ENCODE measurements around the gene NEUROG2. TPM values are rescaled to one million over a fixed set of nuclear protein-coding genes. Genes with fewer than 3 reads are reported as not detected.

Gene NEUROG2
- total RNA-seq, 1 experiment from 2014 or later, result 0.12 TPM

DNA sequence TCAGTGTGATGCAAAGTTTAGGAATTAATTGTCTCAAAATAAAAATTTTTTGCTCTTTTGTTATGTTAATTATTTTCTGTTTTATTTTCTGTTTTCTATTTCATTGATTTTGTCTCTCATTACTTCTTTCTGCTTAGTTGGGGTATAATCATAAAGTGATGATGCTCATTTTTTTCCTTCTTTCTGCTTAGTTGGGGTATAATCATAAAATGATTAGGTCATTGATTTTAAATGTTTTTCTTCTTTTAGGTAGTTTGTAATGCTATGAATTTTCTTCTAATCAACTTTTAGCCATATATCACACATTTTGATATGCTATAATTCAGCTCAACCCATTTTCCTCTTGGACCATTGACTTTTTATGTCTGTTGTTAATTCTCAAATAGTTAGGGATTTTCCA lies 43.7 kb downstream of the NEUROG2 start:
- RAD21 ChIA-PET (ENCODE audit: low non-redundant PET in 1 of 2, low total read pairs in 2 of 2, uncharacterized antibody in 2 of 2, unreplicated experiment in 2 of 2), result no interaction called here
- ATAC-seq, result no peak
- no peak for DNase-seq (ENCODE audit: low read depth, low spot score)
- Histone ChIP-seq H3K27me3 (ENCODE audit: insufficient read depth, low read length) (no peaks in the 10 kb centered on the region), H4K20me1 (ENCODE audit: insufficient read depth) (no peaks in the 10 kb centered on the region), H3K4me3 (replicated peaks in 1 of 2; ENCODE audit: low read depth in 1 of 2, low read length in 2 of 2) (no peak overlapping the region), H3K4me2 (ENCODE audit: low read length) (no peak overlapping the region), H3K9ac (ENCODE audit: low read length) (no peak overlapping the region), H3K36me3 (ENCODE audit: control insufficient read depth in 1 of 2, insufficient read depth in 2 of 2, low read length in 2 of 2) (no peaks in the 10 kb centered on the region), H3K27ac (ENCODE audit: low read depth, low read length) (no peak overlapping the region), H3K9me2 (ENCODE audit: insufficient read depth) (no peaks in the 10 kb centered on the region), H2AFZ (ENCODE audit: low read depth, low read length, poor library complexity, severe bottlenecking) (no peak overlapping the region), H3K9me3 (ENCODE audit: control insufficient read depth in 1 of 2, insufficient read depth in 1 of 2, low read depth in 1 of 2, low read length in 2 of 2) (no peaks in the 10 kb centered on the region), H3K79me2 (ENCODE audit: insufficient read depth, low read length) (no peaks in the 10 kb centered on the region), H3K4me1 (ENCODE audit: control insufficient read depth in 1 of 2, insufficient read depth in 2 of 2, low read length in 2 of 2) (no peaks in the 10 kb centered on the region)
- intact Hi-C loops (cut with micrococcal nuclease), result no loop called here
- POLR2A ChIA-PET, result no interaction called here
- TF ChIP-seq, protein P1, sequence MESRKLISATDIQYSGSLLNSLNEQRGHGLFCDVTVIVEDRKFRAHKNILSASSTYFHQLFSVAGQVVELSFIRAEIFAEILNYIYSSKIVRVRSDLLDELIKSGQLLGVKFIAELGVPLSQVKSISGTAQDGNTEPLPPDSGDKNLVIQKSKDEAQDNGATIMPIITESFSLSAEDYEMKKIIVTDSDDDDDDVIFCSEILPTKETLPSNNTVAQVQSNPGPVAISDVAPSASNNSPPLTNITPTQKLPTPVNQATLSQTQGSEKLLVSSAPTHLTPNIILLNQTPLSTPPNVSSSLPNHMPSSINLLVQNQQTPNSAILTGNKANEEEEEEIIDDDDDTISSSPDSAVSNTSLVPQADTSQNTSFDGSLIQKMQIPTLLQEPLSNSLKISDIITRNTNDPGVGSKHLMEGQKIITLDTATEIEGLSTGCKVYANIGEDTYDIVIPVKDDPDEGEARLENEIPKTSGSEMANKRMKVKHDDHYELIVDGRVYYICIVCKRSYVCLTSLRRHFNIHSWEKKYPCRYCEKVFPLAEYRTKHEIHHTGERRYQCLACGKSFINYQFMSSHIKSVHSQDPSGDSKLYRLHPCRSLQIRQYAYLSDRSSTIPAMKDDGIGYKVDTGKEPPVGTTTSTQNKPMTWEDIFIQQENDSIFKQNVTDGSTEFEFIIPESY (IDR thresholded peaks at IDR 0.05; ENCODE audit: extremely low read depth, insufficient replicate concordance, low read length), result no peak
- no peak for TF ChIP-seq EZH2 (IDR thresholded peaks at IDR 0.05)
- TF ChIP-seq EZH2phosphoT487 (IDR thresholded peaks at IDR 0.05; ENCODE audit: borderline replicate concordance), result no peak
- no peak for TF ChIP-seq TCF7L2 (IDR thresholded peaks at IDR 0.05; ENCODE audit: borderline replicate concordance, extremely low read depth, insufficient read depth, insufficient read length)
- TF ChIP-seq, protein P2, sequence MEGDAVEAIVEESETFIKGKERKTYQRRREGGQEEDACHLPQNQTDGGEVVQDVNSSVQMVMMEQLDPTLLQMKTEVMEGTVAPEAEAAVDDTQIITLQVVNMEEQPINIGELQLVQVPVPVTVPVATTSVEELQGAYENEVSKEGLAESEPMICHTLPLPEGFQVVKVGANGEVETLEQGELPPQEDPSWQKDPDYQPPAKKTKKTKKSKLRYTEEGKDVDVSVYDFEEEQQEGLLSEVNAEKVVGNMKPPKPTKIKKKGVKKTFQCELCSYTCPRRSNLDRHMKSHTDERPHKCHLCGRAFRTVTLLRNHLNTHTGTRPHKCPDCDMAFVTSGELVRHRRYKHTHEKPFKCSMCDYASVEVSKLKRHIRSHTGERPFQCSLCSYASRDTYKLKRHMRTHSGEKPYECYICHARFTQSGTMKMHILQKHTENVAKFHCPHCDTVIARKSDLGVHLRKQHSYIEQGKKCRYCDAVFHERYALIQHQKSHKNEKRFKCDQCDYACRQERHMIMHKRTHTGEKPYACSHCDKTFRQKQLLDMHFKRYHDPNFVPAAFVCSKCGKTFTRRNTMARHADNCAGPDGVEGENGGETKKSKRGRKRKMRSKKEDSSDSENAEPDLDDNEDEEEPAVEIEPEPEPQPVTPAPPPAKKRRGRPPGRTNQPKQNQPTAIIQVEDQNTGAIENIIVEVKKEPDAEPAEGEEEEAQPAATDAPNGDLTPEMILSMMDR (IDR thresholded peaks at IDR 0.05 in 2 of 3, conservative IDR thresholded peaks at IDR 0.05 in 1 of 3; ENCODE audit: borderline replicate concordance in 1 of 3, insufficient read depth in 1 of 3, low read depth in 2 of 3, low read length in 2 of 3), result no peak
- no peak for TF ChIP-seq ZFX (IDR thresholded peaks at IDR 0.05)
- TF ChIP-seq JUND (IDR thresholded peaks at IDR 0.05), result no peak
- TF ChIP-seq SP1 (IDR thresholded peaks at IDR 0.05; ENCODE audit: low read depth), result no peak
- no peak for TF ChIP-seq RAD21 (IDR thresholded peaks at IDR 0.05; ENCODE audit: low read depth)
- TF ChIP-seq, protein P3, sequence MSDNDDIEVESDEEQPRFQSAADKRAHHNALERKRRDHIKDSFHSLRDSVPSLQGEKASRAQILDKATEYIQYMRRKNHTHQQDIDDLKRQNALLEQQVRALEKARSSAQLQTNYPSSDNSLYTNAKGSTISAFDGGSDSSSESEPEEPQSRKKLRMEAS (IDR thresholded peaks at IDR 0.05), result no peak
- no peak for TF ChIP-seq ZNF274 (IDR thresholded peaks at IDR 0.05; ENCODE audit: low read depth, low read length)
- TF ChIP-seq FOSL1 (IDR thresholded peaks at IDR 0.05; ENCODE audit: low read depth), result no peak
- TF ChIP-seq SIN3A (IDR thresholded peaks at IDR 0.05; ENCODE audit: low read depth), result no peak
- TF ChIP-seq, protein P4, sequence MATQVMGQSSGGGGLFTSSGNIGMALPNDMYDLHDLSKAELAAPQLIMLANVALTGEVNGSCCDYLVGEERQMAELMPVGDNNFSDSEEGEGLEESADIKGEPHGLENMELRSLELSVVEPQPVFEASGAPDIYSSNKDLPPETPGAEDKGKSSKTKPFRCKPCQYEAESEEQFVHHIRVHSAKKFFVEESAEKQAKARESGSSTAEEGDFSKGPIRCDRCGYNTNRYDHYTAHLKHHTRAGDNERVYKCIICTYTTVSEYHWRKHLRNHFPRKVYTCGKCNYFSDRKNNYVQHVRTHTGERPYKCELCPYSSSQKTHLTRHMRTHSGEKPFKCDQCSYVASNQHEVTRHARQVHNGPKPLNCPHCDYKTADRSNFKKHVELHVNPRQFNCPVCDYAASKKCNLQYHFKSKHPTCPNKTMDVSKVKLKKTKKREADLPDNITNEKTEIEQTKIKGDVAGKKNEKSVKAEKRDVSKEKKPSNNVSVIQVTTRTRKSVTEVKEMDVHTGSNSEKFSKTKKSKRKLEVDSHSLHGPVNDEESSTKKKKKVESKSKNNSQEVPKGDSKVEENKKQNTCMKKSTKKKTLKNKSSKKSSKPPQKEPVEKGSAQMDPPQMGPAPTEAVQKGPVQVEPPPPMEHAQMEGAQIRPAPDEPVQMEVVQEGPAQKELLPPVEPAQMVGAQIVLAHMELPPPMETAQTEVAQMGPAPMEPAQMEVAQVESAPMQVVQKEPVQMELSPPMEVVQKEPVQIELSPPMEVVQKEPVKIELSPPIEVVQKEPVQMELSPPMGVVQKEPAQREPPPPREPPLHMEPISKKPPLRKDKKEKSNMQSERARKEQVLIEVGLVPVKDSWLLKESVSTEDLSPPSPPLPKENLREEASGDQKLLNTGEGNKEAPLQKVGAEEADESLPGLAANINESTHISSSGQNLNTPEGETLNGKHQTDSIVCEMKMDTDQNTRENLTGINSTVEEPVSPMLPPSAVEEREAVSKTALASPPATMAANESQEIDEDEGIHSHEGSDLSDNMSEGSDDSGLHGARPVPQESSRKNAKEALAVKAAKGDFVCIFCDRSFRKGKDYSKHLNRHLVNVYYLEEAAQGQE (IDR thresholded peaks at IDR 0.05; ENCODE audit: low read depth), result no peak
- no peak for TF ChIP-seq EGR1 (IDR thresholded peaks at IDR 0.05; ENCODE audit: low read depth)
- TF ChIP-seq POLR2A (IDR thresholded peaks at IDR 0.05; ENCODE audit: borderline replicate concordance, extremely low read depth, insufficient read depth, insufficient read length), result no peak
- TF ChIP-seq SRF (IDR thresholded peaks at IDR 0.05; ENCODE audit: low read depth), result no peak
- TF ChIP-seq CEBPB (IDR thresholded peaks at IDR 0.05; ENCODE audit: low read depth), result no peak
- TF ChIP-seq YY1 (IDR thresholded peaks at IDR 0.05; ENCODE audit: extremely low read depth, insufficient replicate concordance, low read depth, low read length), result no peak
- TF ChIP-seq ELF1 (IDR thresholded peaks at IDR 0.05; ENCODE audit: borderline replicate concordance, low read depth), result no peak
- BruUV-seq (replicated peaks), result no TSS peak
- CTCF ChIA-PET, result no interaction called here
